ENCODE data around the gene MT1F. TPM values are rescaled to one million over a fixed set of nuclear protein-coding genes. Genes with fewer than 3 reads are reported as not detected.

Gene MT1F
- total RNA-seq, 1 experiment from 2014 or later = 7.3 TPM

GRCh38 chr16:56669005-56669839, 11.5 kb downstream of the MT1F start, which contains the start of gene MT1H:
MT1H (plus strand) TSS chr16:56669814; CDS start chr16:56669885, 71 bp downstream.
- H2AFZ ChIP-seq (ENCODE audit: low read depth, low read length, poor library complexity, severe bottlenecking) = no peak within 1 kb of the TSS
- no TSS peak for BruUV-seq (replicated peaks)
- DNase-seq (ENCODE audit: low read depth, low spot score) (no peak), ATAC-seq (no peak)
- no peak within 1 kb of the TSS for H3K27ac ChIP-seq (ENCODE audit: low read depth, low read length)
- POLR2A ChIA-PET = no interaction called here
- no peaks in the 10 kb centered on the region for H4K20me1 ChIP-seq (ENCODE audit: insufficient read depth)
- intact Hi-C loops (cut with micrococcal nuclease) = no loop called here
- RAD21 ChIA-PET (ENCODE audit: low non-redundant PET in 1 of 2, low total read pairs in 2 of 2, uncharacterized antibody in 2 of 2, unreplicated experiment in 2 of 2) = no interaction called here
- TF ChIP-seq TCF7L2 (IDR thresholded peaks at IDR 0.05; ENCODE audit: borderline replicate concordance, extremely low read depth, insufficient read depth, insufficient read length) (no peak), ELF1 (IDR thresholded peaks at IDR 0.05; ENCODE audit: borderline replicate concordance, low read depth) (no peak), ZFX (IDR thresholded peaks at IDR 0.05) (no peak), EZH2phosphoT487 (IDR thresholded peaks at IDR 0.05; ENCODE audit: borderline replicate concordance) (no peak), YY1 (IDR thresholded peaks at IDR 0.05; ENCODE audit: extremely low read depth, insufficient replicate concordance, low read depth, low read length) (no peak), EZH2 (IDR thresholded peaks at IDR 0.05) (no peak), EGR1 (IDR thresholded peaks at IDR 0.05; ENCODE audit: low read depth) (no peak), SIN3A (IDR thresholded peaks at IDR 0.05; ENCODE audit: low read depth) (no peak), POLR2A (IDR thresholded peaks at IDR 0.05; ENCODE audit: borderline replicate concordance, extremely low read depth, insufficient read depth, insufficient read length) (no peak), JUND (IDR thresholded peaks at IDR 0.05) (no peak)
- TF ChIP-seq, protein P1, sequence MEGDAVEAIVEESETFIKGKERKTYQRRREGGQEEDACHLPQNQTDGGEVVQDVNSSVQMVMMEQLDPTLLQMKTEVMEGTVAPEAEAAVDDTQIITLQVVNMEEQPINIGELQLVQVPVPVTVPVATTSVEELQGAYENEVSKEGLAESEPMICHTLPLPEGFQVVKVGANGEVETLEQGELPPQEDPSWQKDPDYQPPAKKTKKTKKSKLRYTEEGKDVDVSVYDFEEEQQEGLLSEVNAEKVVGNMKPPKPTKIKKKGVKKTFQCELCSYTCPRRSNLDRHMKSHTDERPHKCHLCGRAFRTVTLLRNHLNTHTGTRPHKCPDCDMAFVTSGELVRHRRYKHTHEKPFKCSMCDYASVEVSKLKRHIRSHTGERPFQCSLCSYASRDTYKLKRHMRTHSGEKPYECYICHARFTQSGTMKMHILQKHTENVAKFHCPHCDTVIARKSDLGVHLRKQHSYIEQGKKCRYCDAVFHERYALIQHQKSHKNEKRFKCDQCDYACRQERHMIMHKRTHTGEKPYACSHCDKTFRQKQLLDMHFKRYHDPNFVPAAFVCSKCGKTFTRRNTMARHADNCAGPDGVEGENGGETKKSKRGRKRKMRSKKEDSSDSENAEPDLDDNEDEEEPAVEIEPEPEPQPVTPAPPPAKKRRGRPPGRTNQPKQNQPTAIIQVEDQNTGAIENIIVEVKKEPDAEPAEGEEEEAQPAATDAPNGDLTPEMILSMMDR (IDR thresholded peaks at IDR 0.05 in 2 of 3, conservative IDR thresholded peaks at IDR 0.05 in 1 of 3; ENCODE audit: borderline replicate concordance in 1 of 3, insufficient read depth in 1 of 3, low read depth in 2 of 3, low read length in 2 of 3) = no peak
- TF ChIP-seq, protein P2, sequence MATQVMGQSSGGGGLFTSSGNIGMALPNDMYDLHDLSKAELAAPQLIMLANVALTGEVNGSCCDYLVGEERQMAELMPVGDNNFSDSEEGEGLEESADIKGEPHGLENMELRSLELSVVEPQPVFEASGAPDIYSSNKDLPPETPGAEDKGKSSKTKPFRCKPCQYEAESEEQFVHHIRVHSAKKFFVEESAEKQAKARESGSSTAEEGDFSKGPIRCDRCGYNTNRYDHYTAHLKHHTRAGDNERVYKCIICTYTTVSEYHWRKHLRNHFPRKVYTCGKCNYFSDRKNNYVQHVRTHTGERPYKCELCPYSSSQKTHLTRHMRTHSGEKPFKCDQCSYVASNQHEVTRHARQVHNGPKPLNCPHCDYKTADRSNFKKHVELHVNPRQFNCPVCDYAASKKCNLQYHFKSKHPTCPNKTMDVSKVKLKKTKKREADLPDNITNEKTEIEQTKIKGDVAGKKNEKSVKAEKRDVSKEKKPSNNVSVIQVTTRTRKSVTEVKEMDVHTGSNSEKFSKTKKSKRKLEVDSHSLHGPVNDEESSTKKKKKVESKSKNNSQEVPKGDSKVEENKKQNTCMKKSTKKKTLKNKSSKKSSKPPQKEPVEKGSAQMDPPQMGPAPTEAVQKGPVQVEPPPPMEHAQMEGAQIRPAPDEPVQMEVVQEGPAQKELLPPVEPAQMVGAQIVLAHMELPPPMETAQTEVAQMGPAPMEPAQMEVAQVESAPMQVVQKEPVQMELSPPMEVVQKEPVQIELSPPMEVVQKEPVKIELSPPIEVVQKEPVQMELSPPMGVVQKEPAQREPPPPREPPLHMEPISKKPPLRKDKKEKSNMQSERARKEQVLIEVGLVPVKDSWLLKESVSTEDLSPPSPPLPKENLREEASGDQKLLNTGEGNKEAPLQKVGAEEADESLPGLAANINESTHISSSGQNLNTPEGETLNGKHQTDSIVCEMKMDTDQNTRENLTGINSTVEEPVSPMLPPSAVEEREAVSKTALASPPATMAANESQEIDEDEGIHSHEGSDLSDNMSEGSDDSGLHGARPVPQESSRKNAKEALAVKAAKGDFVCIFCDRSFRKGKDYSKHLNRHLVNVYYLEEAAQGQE (IDR thresholded peaks at IDR 0.05; ENCODE audit: low read depth) = no peak
- no peaks in the 10 kb centered on the region for H3K9me3 ChIP-seq (ENCODE audit: control insufficient read depth in 1 of 2, insufficient read depth in 1 of 2, low read depth in 1 of 2, low read length in 2 of 2)
- CTCF ChIA-PET = no interaction called here
- H3K4me1 ChIP-seq (ENCODE audit: control insufficient read depth in 1 of 2, insufficient read depth in 2 of 2, low read length in 2 of 2) = no peaks in the 10 kb centered on the region
- no peaks in the 10 kb centered on the region for H3K36me3 ChIP-seq (ENCODE audit: control insufficient read depth in 1 of 2, insufficient read depth in 2 of 2, low read length in 2 of 2)
- H3K79me2 ChIP-seq (ENCODE audit: insufficient read depth, low read length) = no peaks in the 10 kb centered on the region
- no peak within 1 kb of the TSS for H3K4me2 ChIP-seq (ENCODE audit: low read length)
- no peak within 1 kb of the TSS for H3K4me3 ChIP-seq (replicated peaks in 1 of 2; ENCODE audit: low read depth in 1 of 2, low read length in 2 of 2)
- no peaks in the 10 kb centered on the region for H3K9me2 ChIP-seq (ENCODE audit: insufficient read depth)
- no peak within 1 kb of the TSS for H3K9ac ChIP-seq (ENCODE audit: low read length)
- no peaks in the 10 kb centered on the region for H3K27me3 ChIP-seq (ENCODE audit: insufficient read depth, low read length)

All from HCT116 (cell line).